SU-DHL-6 (cell line): Measurements from ENCODE around the gene NPEPL1.

Experiments used
- H2AFZ ChIP-seq: fragments of 200-600 bp; sonication (generic); 2 replicates; pipeline ENCODE4 v1.6.1; 2014; ENCODE audit warnings: low read depth, mild to moderate bottlenecking, moderate library complexity, mixed read lengths, antibody characterized with exemption, low read length; ENCODE audit not compliant: severe bottlenecking
- H3F3A ChIP-seq: fragments of 200-600 bp; shearing (Covaris generic); 2 replicates; pipeline ENCODE4 v1.6.0; 2016; ENCODE audit warnings: antibody characterized with exemption, mild to moderate bottlenecking; ENCODE audit not compliant: insufficient read depth
- H3K27ac ChIP-seq: fragments of 200-600 bp; sonication (generic); 2 replicates; pipeline ENCODE4 v1.5.1; 2016; ENCODE audit warnings: low read depth, mild to moderate bottlenecking, low read length, moderate library complexity, mixed read lengths
- H3K27me3 ChIP-seq: fragments of 200-600 bp; sonication (generic), shearing (Covaris generic); 2 replicates; pipeline ENCODE4 v1.6.0; 2014; ENCODE audit warnings: mild to moderate bottlenecking, low read length
- H3K36me3 ChIP-seq: fragments of 200-600 bp; sonication (generic); 2 replicates; pipeline ENCODE4 v1.6.1; 2014; ENCODE audit warnings: mild to moderate bottlenecking, low read length, mixed read lengths
- H3K4me2 ChIP-seq: fragments of 300-600, 200-600 bp; shearing (Covaris generic), sonication (generic); 2 replicates; pipeline ENCODE4 v1.6.0; 2014; ENCODE audit warnings: low read length, low read depth, mild to moderate bottlenecking; ENCODE audit not compliant: poor library complexity, severe bottlenecking
- H3K4me3 ChIP-seq: fragments of 200-600 bp; sonication (generic); 2 replicates; pipeline ENCODE4 v1.5.1; 2014; ENCODE audit warnings: antibody characterized with exemption, low read length, mild to moderate bottlenecking, mixed read lengths; ENCODE audit not compliant: insufficient read depth, poor library complexity, severe bottlenecking
- H3K79me2 ChIP-seq: fragments of 200-600 bp; sonication (generic); 2 replicates; pipeline ENCODE4 v1.6.1; 2014; ENCODE audit warnings: mild to moderate bottlenecking, low read length, moderate library complexity; ENCODE audit not compliant: insufficient read depth
- H3K9ac ChIP-seq: fragments of 200-600 bp; sonication (generic); 2 replicates; pipeline ENCODE4 v1.7.0; 2014; ENCODE audit warnings: mild to moderate bottlenecking, low read length
- H3K9me2 ChIP-seq: fragments of 200-600 bp; sonication (generic); replicated peaks from 2 replicates; pipeline ENCODE4 v1.6.1; 2014; ENCODE audit warnings: low read length; ENCODE audit not compliant: insufficient read depth
- H3K9me3 ChIP-seq: fragments of 200-600 bp; sonication (generic); 2 replicates; pipeline ENCODE4 v1.6.1; 2014; ENCODE audit warnings: low read length, mixed read lengths; ENCODE audit not compliant: insufficient read depth
- H4K20me1 ChIP-seq: fragments of 200-600 bp; sonication (generic); 2 replicates; pipeline ENCODE4 v1.6.1; 2014; ENCODE audit warnings: low read depth, mild to moderate bottlenecking, antibody characterized with exemption, low read length, moderate library complexity, mixed read lengths
- CTCF ChIP-seq: fragments of 200-600 bp; sonication (generic); IDR thresholded peaks from one replicate; pipeline ENCODE4 v1.5.1; 2017; ENCODE audit warnings: antibody characterized with exemption, mild to moderate bottlenecking, low read length, moderate library complexity; ENCODE audit not compliant: insufficient read depth, poor library complexity, severe bottlenecking
- EZH2phosphoT487 ChIP-seq: fragments of 200-600 bp; sonication (generic), shearing (Covaris generic); conservative IDR thresholded peaks from 2 replicates; pipeline ENCODE4 v1.6.1; 2018; ENCODE audit warnings: mild to moderate bottlenecking, antibody characterized with exemption, low read length, moderate library complexity, mixed read lengths

The NPEPL1 gene

GRCh38 chr20:58708246-58708931 lies 15.8 kb downstream of the NPEPL1 start:
- TF ChIP-seq CTCF (no peak), EZH2phosphoT487 (no peak)

GRCh38 chr20:58709013-58709702 lies 16.6 kb downstream of the NPEPL1 start:
- Histone ChIP-seq H3K36me3 (no peaks in the 10 kb centered on the region), H3F3A (no peaks in the 10 kb centered on the region), H3K9me2 (no peaks in the 10 kb centered on the region), H3K79me2 (no peaks in the 10 kb centered on the region), H3K27me3 (no peaks in the 10 kb centered on the region), H3K4me3 (no peak overlapping the region), H3K27ac (no peak overlapping the region), H3K9me3 (no peaks in the 10 kb centered on the region), H3K4me2 (no peak overlapping the region), H4K20me1 (no peaks in the 10 kb centered on the region), H2AFZ (no peak overlapping the region), H3K9ac (no peak overlapping the region)
- TF ChIP-seq CTCF (no peak), EZH2phosphoT487 (no peak)

More at GRCh38 chr20:58708246-58708931, 15.8 kb downstream of the NPEPL1 start:
- H4K20me1 ChIP-seq = no peaks in the 10 kb centered on the region
- no peaks in the 10 kb centered on the region for H3K79me2 ChIP-seq
- H3K4me3 ChIP-seq = no peak overlapping the region
- H3K36me3 ChIP-seq = no peaks in the 10 kb centered on the region
- no peak overlapping the region for H2AFZ ChIP-seq
- no peaks in the 10 kb centered on the region for H3K27me3 ChIP-seq
- no peak overlapping the region for H3K4me2 ChIP-seq
- H3K9me2 ChIP-seq = no peaks in the 10 kb centered on the region
- no peak overlapping the region for H3K9ac ChIP-seq
- no peaks in the 10 kb centered on the region for H3F3A ChIP-seq
- H3K9me3 ChIP-seq = no peaks in the 10 kb centered on the region
- no peak overlapping the region for H3K27ac ChIP-seq

GRCh38 chr20:58709703-58710039 lies 17.1 kb downstream of the NPEPL1 start:
- H3K27ac ChIP-seq = no peak overlapping the region
- H3F3A ChIP-seq = no peaks in the 10 kb centered on the region
- H3K4me3 ChIP-seq = no peak overlapping the region
- H3K79me2 ChIP-seq = no peaks in the 10 kb centered on the region
- H3K4me2 ChIP-seq = no peak overlapping the region
- no peak for TF ChIP-seq EZH2phosphoT487
- no peak for TF ChIP-seq CTCF
- no peaks in the 10 kb centered on the region for H3K9me2 ChIP-seq
- H3K27me3 ChIP-seq = no peaks in the 10 kb centered on the region
- no peak overlapping the region for H2AFZ ChIP-seq
- no peaks in the 10 kb centered on the region for H3K9me3 ChIP-seq
- no peaks in the 10 kb centered on the region for H3K36me3 ChIP-seq
- H4K20me1 ChIP-seq = no peaks in the 10 kb centered on the region
- H3K9ac ChIP-seq = no peak overlapping the region
